Glutamatergic neuron (in vitro differentiated cells): ENCODE results near the gene GRAMD1A. TPM values are rescaled to one million over a fixed set of nuclear protein-coding genes. Genes with fewer than 3 reads are reported as not detected.
"Not testable (repeated sequence)": the region's sequence is repeated elsewhere in the genome, so short reads cannot be mapped to it uniquely, and the experiment has no call there.

ENCODE experiments used
- DNase-seq: peaks from one replicate; pipeline ENCODE4 v3.0.0; 2022
- H3K27ac Mint-ChIP-seq: one replicate; pipeline ENCODE4 v1.8.0; 2020; ENCODE audit warnings: mild to moderate bottlenecking, mixed read lengths, inconsistent platforms; ENCODE audit not compliant: unreplicated experiment
- H3K27me3 Mint-ChIP-seq: one replicate; pipeline ENCODE4 v1.8.0; 2020; ENCODE audit warnings: mild to moderate bottlenecking, moderate library complexity, mixed read lengths, inconsistent platforms; ENCODE audit not compliant: unreplicated experiment
- H3K36me3 Mint-ChIP-seq: one replicate; pipeline ENCODE4 v1.8.0; 2020; ENCODE audit warnings: mild to moderate bottlenecking, mixed read lengths, inconsistent platforms; ENCODE audit not compliant: unreplicated experiment
- H3K4me1 Mint-ChIP-seq: one replicate; pipeline ENCODE4 v1.8.0; 2020; ENCODE audit warnings: mild to moderate bottlenecking, low read depth, mixed read lengths, inconsistent platforms; ENCODE audit not compliant: unreplicated experiment
- H3K4me3 Mint-ChIP-seq: one replicate; pipeline ENCODE4 v1.8.0; 2020; ENCODE audit warnings: mild to moderate bottlenecking, mixed read lengths, inconsistent platforms; ENCODE audit not compliant: unreplicated experiment
- H3K9me3 Mint-ChIP-seq: one replicate; pipeline ENCODE4 v1.8.0; 2020; ENCODE audit warnings: mild to moderate bottlenecking, moderate library complexity, mixed read lengths, inconsistent platforms; ENCODE audit not compliant: unreplicated experiment
- CTCF ChIP-seq: fragments of 200-600 bp; sonication (generic); IDR thresholded peaks from one replicate; pipeline ENCODE4 v1.5.0; 2021; ENCODE audit not compliant: partially characterized antibody, unreplicated experiment
- total RNA-seq: library from RNA; stranded (reverse); fragmentation: NEBNext Ultra II Directional; extraction: Animal tissue kit (Norgen Biotek cat#: 25700); gene quantifications from one replicate; pipeline ENCODE4 v1.2.1, GENCODE V29; 2021; ENCODE audit not compliant: unreplicated experiment

Gene GRAMD1A
- total RNA-seq, 1 donor from 2014 or later = 220 TPM

- Mint-ChIP-seq H3K9me3 (peaks cover 14% of the 10 kb centered on the region), H3K27ac (peak within 1 kb of the TSS; percentile 2), H3K4me3 (peak within 1 kb of the TSS; percentile 91), H3K4me1 (peaks cover 2% of the 10 kb centered on the region), H3K27me3 (peaks cover 8% of the 10 kb centered on the region), H3K36me3 (peaks cover 25% of the 10 kb centered on the region)
- TF ChIP-seq CTCF = no peak
- DNase-seq = peak; percentile 83
Measured at GRCh38 chr19:34963573-34964406, 36.3 kb upstream of the GRAMD1A start, which contains the start of gene ZNF792. ZNF792 (minus strand) TSS chr19:34964229; CDS start chr19:34963662, 567 bp downstream.

GRCh38 chr19:34964598-34964997 lies 35.5 kb upstream of the GRAMD1A start:
- no peak for TF ChIP-seq CTCF
- Mint-ChIP-seq H3K4me1 (peaks cover 2% of the 10 kb centered on the region), H3K4me3 (peak overlapping the region; percentile 48), H3K9me3 (peaks cover 10% of the 10 kb centered on the region), H3K36me3 (peaks cover 18% of the 10 kb centered on the region), H3K27me3 (peaks cover 8% of the 10 kb centered on the region), H3K27ac (no peak overlapping the region)
- no peak for DNase-seq

GRCh38 chr19:34965505-34965904 lies 34.6 kb upstream of the GRAMD1A start:
- H3K27me3 Mint-ChIP-seq, H3K4me1 Mint-ChIP-seq, H3K27ac Mint-ChIP-seq, H3K4me3 Mint-ChIP-seq, H3K9me3 Mint-ChIP-seq, DNase-seq: not testable (repeated sequence)
- peaks cover 11% of the 10 kb centered on the region for H3K36me3 Mint-ChIP-seq

GRCh38 chr19:34967551-34967950 lies 32.6 kb upstream of the GRAMD1A start:
- H3K4me1 Mint-ChIP-seq = no peaks in the 10 kb centered on the region
- H3K9me3 Mint-ChIP-seq = peaks cover 4% of the 10 kb centered on the region
- H3K27ac Mint-ChIP-seq = no peak overlapping the region
- peaks cover 1% of the 10 kb centered on the region for H3K27me3 Mint-ChIP-seq
- H3K4me3 Mint-ChIP-seq = no peak overlapping the region
- no peak for DNase-seq
- peaks cover 15% of the 10 kb centered on the region for H3K36me3 Mint-ChIP-seq
- no peak for TF ChIP-seq CTCF

- no peak for DNase-seq
- no peak overlapping the region for H3K27ac Mint-ChIP-seq
- peaks cover 8% of the 10 kb centered on the region for H3K36me3 Mint-ChIP-seq
- H3K9me3 Mint-ChIP-seq = peaks cover 6% of the 10 kb centered on the region
- peaks cover 1% of the 10 kb centered on the region for H3K27me3 Mint-ChIP-seq
- no peaks in the 10 kb centered on the region for H3K4me1 Mint-ChIP-seq
- no peak overlapping the region for H3K4me3 Mint-ChIP-seq
- TF ChIP-seq CTCF = no peak
Measured at GRCh38 chr19:34969721-34970120, 30.4 kb upstream of the GRAMD1A start.

GRCh38 chr19:34970185-34970780 lies 29.8 kb upstream of the GRAMD1A start:
- DNase-seq, H3K27ac Mint-ChIP-seq, H3K4me1 Mint-ChIP-seq, H3K9me3 Mint-ChIP-seq, H3K27me3 Mint-ChIP-seq, H3K36me3 Mint-ChIP-seq, H3K4me3 Mint-ChIP-seq: not testable (repeated sequence)
